ENCODE results near the gene NPPB. TPM values are rescaled to one million over a fixed set of nuclear protein-coding genes. Genes with fewer than 3 reads are reported as not detected.

The NPPB gene
- total and polyA plus RNA-seq, 9 of the 15 experiments (the other 6 are each of a cell fraction or from before 2014, with no cell fraction given), result not detected

DNA sequence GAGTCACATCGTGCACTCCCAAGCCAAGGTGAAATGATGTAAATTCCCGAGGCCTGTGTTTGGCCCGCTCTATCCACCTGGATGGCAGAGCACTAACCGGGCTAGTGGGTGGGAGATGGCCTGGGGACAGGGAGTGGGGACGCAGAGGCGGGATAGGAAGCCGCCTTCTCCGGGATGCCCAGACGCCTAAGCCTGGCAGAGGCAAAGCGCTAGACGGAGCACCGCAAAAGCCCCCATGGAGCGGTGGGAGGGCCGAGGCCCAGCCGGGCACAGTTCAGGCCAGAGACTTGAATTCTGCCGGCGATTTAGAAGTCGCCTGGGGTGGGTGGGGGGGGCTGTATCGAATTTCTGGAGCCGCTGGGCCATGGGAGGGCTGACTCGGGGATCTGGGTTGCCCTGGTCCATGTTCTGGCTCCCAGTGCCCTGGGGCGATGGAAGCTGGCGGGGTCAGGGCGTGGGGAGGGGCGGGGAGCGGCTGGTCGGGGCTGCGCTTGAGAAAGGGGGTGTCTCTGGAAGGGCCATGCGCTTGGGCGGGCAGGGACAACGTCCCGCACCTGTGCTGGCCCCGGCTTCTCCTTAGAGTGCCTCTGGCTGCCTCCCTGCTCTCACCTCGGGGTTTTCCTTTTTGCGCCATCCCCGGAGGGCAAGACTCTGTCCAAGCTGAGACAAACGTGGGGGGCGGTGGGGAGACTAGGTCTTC is 39.5 kb upstream of the NPPB start:
- Histone ChIP-seq H3K9me1 (ENCODE audit: control insufficient read depth, insufficient read depth, low read length) (no peaks in the 10 kb centered on the region), H3K4me3 (no peak overlapping the region), H3K4me2 (ENCODE audit: insufficient read depth, low read length) (no peak overlapping the region), H3K36me3 (ENCODE audit: control insufficient read depth, insufficient read depth, low read length) (no peaks in the 10 kb centered on the region), H3K9me3 (replicated peaks; ENCODE audit: control insufficient read depth, insufficient read depth, low read depth, low read length) (no peaks in the 10 kb centered on the region), H3K27me3 (ENCODE audit: control insufficient read depth in 2 of 2, insufficient read depth in 2 of 2, low read length in 2 of 2) (peaks cover 15 to 16% of the 10 kb centered on the region in 2 experiments), H2AFZ (ENCODE audit: low read depth, low read length) (no peak overlapping the region), H3K79me2 (ENCODE audit: control insufficient read depth, insufficient read depth, low read length) (no peaks in the 10 kb centered on the region), H3K4me1 (replicated peaks in 1 of 2; ENCODE audit: control insufficient read depth in 2 of 2, insufficient read depth in 2 of 2, low read length in 2 of 2) (peaks cover 6 to 13% of the 10 kb centered on the region in 2 experiments; a peak in 4 of 5 replicates), H4K20me1 (replicated peaks; ENCODE audit: control insufficient read depth, insufficient read depth, low read length) (no peaks in the 10 kb centered on the region), H3K27ac (ENCODE audit: extremely low read depth, low read depth, low read length) (no peak overlapping the region), H3K9ac (ENCODE audit: insufficient read depth in 1 of 2, low read depth in 2 of 2, low read length in 2 of 2) (no peak overlapping the region)
- ATAC-seq, result no peak
- intact Hi-C loops (cut with micrococcal nuclease) (no loop called here), in situ Hi-C loops (cut with MboI) (loop anchor here (5.0 kb wide), 1 partner anchor 56 kb away; no protein-coding TSS in a partner anchor)
- no TSS peak for BruUV-seq (replicated peaks)
- 32% methylated on average over 28 of the region's 38 CpGs for WGBS (ENCODE audit: insufficient coverage, low coverage, missing lambda C conversion rate)
- DNase-seq (ENCODE audit: extremely low read depth in 1 of 4, low spot score in 3 of 4), result no peak
- TF ChIP-seq GATAD2A (IDR thresholded peaks at IDR 0.05) (no peak), CHCHD3 (CRISPR knock-in tag; IDR thresholded peaks at IDR 0.05) (no peak), SMAD1 (IDR thresholded peaks at IDR 0.05; ENCODE audit: low read depth, low read length, partially characterized antibody) (no peak), MTF1 (CRISPR knock-in tag; IDR thresholded peaks at IDR 0.05; ENCODE audit: borderline replicate concordance) (no peak), ERF (CRISPR knock-in tag; IDR thresholded peaks at IDR 0.05) (no peak), NCOA4 (IDR thresholded peaks at IDR 0.05; ENCODE audit: partially characterized antibody) (no peak), ZNF785 (CRISPR knock-in tag; IDR thresholded peaks at IDR 0.05) (no peak), TAF1 (IDR thresholded peaks at IDR 0.05; ENCODE audit: control insufficient read depth, extremely low read depth, insufficient read depth, low read length, severe bottlenecking) (no peak), ARHGAP35 (IDR thresholded peaks at IDR 0.05; ENCODE audit: partially characterized antibody) (no peak), BDP1 (IDR thresholded peaks at IDR 0.05; ENCODE audit: insufficient read depth, insufficient read length) (no peak), ZNF79 (CRISPR knock-in tag; IDR thresholded peaks at IDR 0.05; ENCODE audit: low read depth) (no peak), HDAC6 (IDR thresholded peaks at IDR 0.05; ENCODE audit: low read depth, low read length) (no peak)
- TF ChIP-seq, protein P1, sequence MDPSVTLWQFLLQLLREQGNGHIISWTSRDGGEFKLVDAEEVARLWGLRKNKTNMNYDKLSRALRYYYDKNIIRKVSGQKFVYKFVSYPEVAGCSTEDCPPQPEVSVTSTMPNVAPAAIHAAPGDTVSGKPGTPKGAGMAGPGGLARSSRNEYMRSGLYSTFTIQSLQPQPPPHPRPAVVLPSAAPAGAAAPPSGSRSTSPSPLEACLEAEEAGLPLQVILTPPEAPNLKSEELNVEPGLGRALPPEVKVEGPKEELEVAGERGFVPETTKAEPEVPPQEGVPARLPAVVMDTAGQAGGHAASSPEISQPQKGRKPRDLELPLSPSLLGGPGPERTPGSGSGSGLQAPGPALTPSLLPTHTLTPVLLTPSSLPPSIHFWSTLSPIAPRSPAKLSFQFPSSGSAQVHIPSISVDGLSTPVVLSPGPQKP (CRISPR knock-in tag; IDR thresholded peaks at IDR 0.05), result no peak
- CTCF ChIA-PET (ENCODE audit: low intra/inter-chr PET ratio), result interaction anchor here (0.6 kb wide), 1 partner anchor 70 kb away, joined by 4 read pairs; no protein-coding TSS in a partner anchor
- FAIRE-seq, result no peak
- POLR2A ChIA-PET, result interaction anchor here (1.0 to 7.8 kb wide), 5 partner anchors 10 to 62 kb away, joined by 3 to 93 read pairs (median 6); no protein-coding TSS in a partner anchor

Measured in K562 (cell line).